ENCODE measurements around the gene FGF14. TPM values are rescaled to one million over a fixed set of nuclear protein-coding genes. Genes with fewer than 3 reads are reported as not detected.

The FGF14 gene
- total RNA-seq, 4 donors from 2014 or later = 0.04 to 1.4 (median 0.38) TPM

DNA sequence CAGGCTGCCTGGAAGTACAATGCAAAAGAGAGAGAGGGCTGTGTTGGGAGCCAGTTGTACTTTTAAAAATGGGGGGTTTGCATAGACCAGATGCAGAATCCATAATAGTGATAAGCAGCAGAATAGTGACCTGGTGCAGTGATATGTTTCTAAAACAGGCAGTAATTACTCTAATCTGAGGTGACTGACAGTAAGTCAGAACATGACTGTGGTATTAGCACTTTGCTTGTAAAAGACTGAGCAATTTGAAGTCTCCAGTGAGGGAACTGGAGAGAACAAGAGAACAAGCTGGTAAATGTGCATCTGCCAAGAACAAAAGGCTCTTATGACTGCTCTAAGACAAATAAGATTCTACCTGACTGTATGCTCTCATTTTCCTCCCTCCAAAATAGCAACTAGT lies 565.9 kb downstream of the FGF14 start:
- no peak for DNase-seq
- H3K4me3 ChIP-seq (replicated peaks in 1 of 3) = no peak overlapping the region
- no peaks in the 10 kb centered on the region for H3K9me3 ChIP-seq
- H3K27ac ChIP-seq = no peak overlapping the region
- H3K4me1 ChIP-seq = no peaks in the 10 kb centered on the region
- no peaks in the 10 kb centered on the region for H3K27me3 ChIP-seq
- intact Hi-C loops (cut with DNase I) = no loop called here
- TF ChIP-seq, protein P1, sequence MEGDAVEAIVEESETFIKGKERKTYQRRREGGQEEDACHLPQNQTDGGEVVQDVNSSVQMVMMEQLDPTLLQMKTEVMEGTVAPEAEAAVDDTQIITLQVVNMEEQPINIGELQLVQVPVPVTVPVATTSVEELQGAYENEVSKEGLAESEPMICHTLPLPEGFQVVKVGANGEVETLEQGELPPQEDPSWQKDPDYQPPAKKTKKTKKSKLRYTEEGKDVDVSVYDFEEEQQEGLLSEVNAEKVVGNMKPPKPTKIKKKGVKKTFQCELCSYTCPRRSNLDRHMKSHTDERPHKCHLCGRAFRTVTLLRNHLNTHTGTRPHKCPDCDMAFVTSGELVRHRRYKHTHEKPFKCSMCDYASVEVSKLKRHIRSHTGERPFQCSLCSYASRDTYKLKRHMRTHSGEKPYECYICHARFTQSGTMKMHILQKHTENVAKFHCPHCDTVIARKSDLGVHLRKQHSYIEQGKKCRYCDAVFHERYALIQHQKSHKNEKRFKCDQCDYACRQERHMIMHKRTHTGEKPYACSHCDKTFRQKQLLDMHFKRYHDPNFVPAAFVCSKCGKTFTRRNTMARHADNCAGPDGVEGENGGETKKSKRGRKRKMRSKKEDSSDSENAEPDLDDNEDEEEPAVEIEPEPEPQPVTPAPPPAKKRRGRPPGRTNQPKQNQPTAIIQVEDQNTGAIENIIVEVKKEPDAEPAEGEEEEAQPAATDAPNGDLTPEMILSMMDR (IDR thresholded peaks at IDR 0.05) = no peak
- TF ChIP-seq POLR2A (IDR thresholded peaks at IDR 0.05) = no peak
- H3K36me3 ChIP-seq = no peaks in the 10 kb centered on the region

DNA sequence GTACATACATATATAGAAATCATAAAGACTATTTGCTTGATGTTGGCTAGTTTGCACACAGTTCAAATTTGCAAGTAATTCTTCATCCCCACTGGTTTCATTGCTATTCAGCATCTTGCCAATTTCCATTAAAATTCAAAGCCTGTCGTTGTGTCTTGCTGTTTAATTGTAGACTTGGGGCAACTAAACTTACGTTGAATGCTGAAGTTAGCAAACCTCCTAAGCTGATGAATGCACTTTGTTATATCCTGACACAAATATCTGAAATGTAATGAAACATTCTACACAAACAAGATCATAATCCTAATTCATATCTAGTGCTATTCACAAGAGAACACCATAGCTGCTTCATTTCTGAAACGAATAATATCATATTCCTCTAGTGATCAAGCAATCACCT lies 568.2 kb downstream of the FGF14 start:
- no peak overlapping the region for H3K4me3 ChIP-seq (replicated peaks in 1 of 3)
- no peaks in the 10 kb centered on the region for H3K9me3 ChIP-seq
- no peaks in the 10 kb centered on the region for H3K4me1 ChIP-seq
- H3K36me3 ChIP-seq = no peaks in the 10 kb centered on the region
- no peaks in the 10 kb centered on the region for H3K27me3 ChIP-seq
- WGBS, 2 donors = 86 to 90% methylated on average over 3 of the region's 3 CpGs
- intact Hi-C loops (cut with DNase I) = no loop called here
- no peak overlapping the region for H3K27ac ChIP-seq
- TF ChIP-seq POLR2A (IDR thresholded peaks at IDR 0.05) = no peak
- TF ChIP-seq, protein P1 (IDR thresholded peaks at IDR 0.05) = no peak
- DNase-seq = no peak

DNA sequence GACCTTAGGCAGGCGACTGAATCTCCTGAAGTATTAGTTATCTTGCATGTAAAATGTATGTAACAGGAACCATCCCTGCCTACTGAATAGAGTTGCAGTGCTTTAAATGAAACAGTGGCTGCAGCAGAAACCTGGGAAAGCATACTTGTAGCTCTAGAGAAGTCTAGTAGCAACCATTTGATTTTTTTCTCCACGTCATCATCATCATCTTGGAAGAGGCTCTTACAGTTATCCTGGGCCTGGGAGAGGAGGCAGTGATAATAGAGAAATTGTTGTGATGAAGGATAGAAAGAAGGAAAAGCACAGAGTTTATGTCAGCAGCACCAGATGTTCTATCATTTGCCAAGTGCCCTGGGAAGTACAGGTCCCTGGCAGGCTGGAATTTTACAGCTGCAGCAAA lies 571.8 kb downstream of the FGF14 start:
- no peaks in the 10 kb centered on the region for H3K36me3 ChIP-seq
- H3K27ac ChIP-seq = no peak overlapping the region
- no peaks in the 10 kb centered on the region for H3K9me3 ChIP-seq
- WGBS, 2 donors = 57 to 69% methylated on average over 2 of the region's 2 CpGs
- H3K4me1 ChIP-seq = no peaks in the 10 kb centered on the region
- H3K27me3 ChIP-seq = no peaks in the 10 kb centered on the region
- H3K4me3 ChIP-seq (replicated peaks in 1 of 3) = no peak overlapping the region
- no peak for DNase-seq
- intact Hi-C loops (cut with DNase I) = no loop called here
- TF ChIP-seq, protein P1 (IDR thresholded peaks at IDR 0.05) = no peak
- no peak for TF ChIP-seq POLR2A (IDR thresholded peaks at IDR 0.05)

DNA sequence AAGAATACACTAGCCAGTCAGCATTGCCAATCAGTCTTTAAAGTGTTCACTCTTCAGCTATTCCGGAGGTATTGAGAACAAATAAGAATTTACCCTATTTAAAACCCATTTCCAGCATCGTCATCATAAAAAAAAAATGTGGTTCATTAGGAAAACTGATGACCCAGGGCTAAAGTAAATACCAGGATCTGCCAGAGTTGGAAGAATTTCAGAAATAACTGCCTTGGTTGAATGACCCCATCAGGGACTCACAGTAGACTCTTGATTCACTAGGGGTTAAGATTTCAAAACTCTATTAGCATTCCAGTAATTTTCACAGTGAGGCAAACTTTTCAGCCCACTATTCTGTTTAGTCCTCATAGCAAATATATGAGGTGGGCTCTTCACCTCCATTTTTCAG lies 572.4 kb downstream of the FGF14 start:
- 38 to 41% methylated on average over 2 of the region's 2 CpGs for WGBS, 2 donors

DNA sequence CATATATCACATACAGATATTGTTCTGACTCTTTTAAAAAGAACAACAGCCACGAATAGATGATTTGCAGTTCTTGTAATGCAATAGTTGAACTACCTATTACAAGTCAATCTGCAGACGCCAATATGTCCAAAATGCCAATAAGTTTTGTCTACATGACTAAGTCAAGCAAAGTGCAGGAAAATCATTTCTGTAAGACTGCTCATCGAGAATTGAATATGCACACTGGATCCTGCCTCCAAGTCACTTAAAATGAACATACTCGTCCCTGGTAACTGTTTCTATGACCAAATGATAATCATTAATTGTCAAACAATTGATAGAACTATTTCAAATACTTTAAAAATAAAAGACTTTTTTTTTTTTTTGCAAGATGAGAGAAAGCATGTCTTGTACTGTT lies 573.7 kb downstream of the FGF14 start:
- H3K9me3 ChIP-seq = no peaks in the 10 kb centered on the region
- WGBS, 2 donors = 82 to 86% methylated on average over 4 of the region's 4 CpGs
- no peaks in the 10 kb centered on the region for H3K27me3 ChIP-seq
- no peak for DNase-seq
- no peak overlapping the region for H3K4me3 ChIP-seq (replicated peaks in 1 of 3)
- intact Hi-C loops (cut with DNase I) = no loop called here
- no peak overlapping the region for H3K27ac ChIP-seq
- no peaks in the 10 kb centered on the region for H3K36me3 ChIP-seq
- H3K4me1 ChIP-seq = no peaks in the 10 kb centered on the region
- TF ChIP-seq POLR2A (IDR thresholded peaks at IDR 0.05) = no peak

More for the DNA sequence above, 572.4 kb downstream of the FGF14 start:
- TF ChIP-seq, protein P1 (IDR thresholded peaks at IDR 0.05) = no peak
- no peak for TF ChIP-seq POLR2A (IDR thresholded peaks at IDR 0.05)
- Histone ChIP-seq H3K4me3 (replicated peaks in 1 of 3) (no peak overlapping the region), H3K9me3 (no peaks in the 10 kb centered on the region), H3K27me3 (no peaks in the 10 kb centered on the region), H3K36me3 (no peaks in the 10 kb centered on the region), H3K4me1 (no peaks in the 10 kb centered on the region), H3K27ac (no peak overlapping the region)
- no peak for DNase-seq
- intact Hi-C loops (cut with DNase I) = no loop called here

DNA sequence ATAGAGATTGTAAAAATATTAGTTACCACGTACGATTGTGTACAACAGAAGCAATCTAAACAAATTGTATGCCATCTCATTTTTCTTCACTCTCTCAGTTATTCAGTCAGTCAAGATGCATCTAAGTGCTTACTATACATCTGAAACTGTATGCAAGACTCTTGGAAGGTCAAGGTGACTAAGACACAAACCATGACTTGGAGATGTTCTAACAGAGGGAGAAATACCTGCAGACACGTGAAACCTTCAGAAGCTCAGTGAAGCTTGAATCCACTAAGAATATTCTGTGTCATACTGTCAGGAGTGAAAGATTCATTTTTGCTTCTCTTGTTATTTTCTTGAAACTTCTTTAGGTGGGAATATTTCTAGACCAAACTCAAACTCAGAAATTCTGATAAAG lies 584.0 kb downstream of the FGF14 start:
- Histone ChIP-seq H3K36me3 (no peaks in the 10 kb centered on the region), H3K9me3 (no peaks in the 10 kb centered on the region), H3K4me3 (replicated peaks in 1 of 3) (no peak overlapping the region), H3K27ac (no peak overlapping the region), H3K4me1 (no peaks in the 10 kb centered on the region), H3K27me3 (no peaks in the 10 kb centered on the region)
- intact Hi-C loops (cut with DNase I) = no loop called here
- WGBS, 2 donors = 77 to 87% methylated on average over 3 of the region's 3 CpGs
- DNase-seq = no peak
- TF ChIP-seq POLR2A (IDR thresholded peaks at IDR 0.05) = no peak
- TF ChIP-seq, protein P1 (IDR thresholded peaks at IDR 0.05) = no peak
